Measurements from ENCODE around the gene SLFNL1.

DNA sequence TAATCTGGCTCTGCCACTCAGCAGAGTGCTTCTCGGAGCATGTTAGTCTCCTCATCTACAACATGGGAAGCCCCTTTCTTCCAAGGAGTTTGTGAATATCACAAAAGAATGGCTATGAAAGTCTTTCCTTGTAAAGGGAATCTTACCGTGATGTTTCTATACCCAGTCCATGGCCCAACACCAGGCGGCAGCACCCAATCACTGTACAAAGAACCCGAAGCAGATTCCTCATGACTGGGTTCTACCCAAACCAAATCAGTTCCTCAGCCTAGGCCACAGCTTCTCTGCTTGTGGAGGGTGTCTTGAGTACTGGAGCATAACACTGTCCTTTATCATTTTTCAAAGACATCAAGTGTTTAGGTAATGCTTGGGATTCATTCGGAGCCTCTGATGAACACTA is 16.6 kb upstream of the SLFNL1 start:
- TF ChIP-seq EZH2phosphoT487 (IDR thresholded peaks at IDR 0.05; ENCODE audit: insufficient read depth, low read depth), result no peak
- no peak for TF ChIP-seq EZH2 (IDR thresholded peaks at IDR 0.05; ENCODE audit: insufficient read depth, poor library complexity, severe bottlenecking)
